Measurements from ENCODE around the gene EMILIN1.

DNA sequence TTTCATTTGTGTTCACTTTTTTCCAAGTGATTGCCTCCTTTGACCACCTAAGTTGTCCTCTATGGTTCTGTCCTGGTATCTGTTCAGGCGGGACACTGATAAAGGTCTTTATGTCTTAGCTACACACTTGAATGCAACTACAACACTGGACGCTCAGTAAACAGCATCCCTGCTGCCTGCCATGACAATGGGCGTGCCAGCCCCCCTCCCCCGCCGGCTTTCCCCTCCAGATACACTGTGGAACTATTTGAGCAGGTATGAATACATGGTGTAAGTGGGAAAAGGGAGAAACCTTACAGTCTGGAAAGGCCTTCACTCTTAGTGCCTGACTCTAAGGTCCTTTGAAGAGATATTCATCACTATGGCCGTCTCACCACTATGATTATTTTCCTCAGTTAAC, 21.2 kb upstream of the EMILIN1 start:
- TF ChIP-seq POLR2AphosphoS5 (IDR thresholded peaks at IDR 0.05; ENCODE audit: low read depth, low read length) (no peak), SIN3A (IDR thresholded peaks at IDR 0.05; ENCODE audit: borderline replicate concordance, insufficient read depth, low read depth, low read length) (no peak), TCF7L2 (IDR thresholded peaks at IDR 0.05; ENCODE audit: low read depth, low read length) (no peak)
- TF ChIP-seq, protein P1, sequence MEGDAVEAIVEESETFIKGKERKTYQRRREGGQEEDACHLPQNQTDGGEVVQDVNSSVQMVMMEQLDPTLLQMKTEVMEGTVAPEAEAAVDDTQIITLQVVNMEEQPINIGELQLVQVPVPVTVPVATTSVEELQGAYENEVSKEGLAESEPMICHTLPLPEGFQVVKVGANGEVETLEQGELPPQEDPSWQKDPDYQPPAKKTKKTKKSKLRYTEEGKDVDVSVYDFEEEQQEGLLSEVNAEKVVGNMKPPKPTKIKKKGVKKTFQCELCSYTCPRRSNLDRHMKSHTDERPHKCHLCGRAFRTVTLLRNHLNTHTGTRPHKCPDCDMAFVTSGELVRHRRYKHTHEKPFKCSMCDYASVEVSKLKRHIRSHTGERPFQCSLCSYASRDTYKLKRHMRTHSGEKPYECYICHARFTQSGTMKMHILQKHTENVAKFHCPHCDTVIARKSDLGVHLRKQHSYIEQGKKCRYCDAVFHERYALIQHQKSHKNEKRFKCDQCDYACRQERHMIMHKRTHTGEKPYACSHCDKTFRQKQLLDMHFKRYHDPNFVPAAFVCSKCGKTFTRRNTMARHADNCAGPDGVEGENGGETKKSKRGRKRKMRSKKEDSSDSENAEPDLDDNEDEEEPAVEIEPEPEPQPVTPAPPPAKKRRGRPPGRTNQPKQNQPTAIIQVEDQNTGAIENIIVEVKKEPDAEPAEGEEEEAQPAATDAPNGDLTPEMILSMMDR (IDR thresholded peaks at IDR 0.05): no peak
- TF ChIP-seq, protein P2, sequence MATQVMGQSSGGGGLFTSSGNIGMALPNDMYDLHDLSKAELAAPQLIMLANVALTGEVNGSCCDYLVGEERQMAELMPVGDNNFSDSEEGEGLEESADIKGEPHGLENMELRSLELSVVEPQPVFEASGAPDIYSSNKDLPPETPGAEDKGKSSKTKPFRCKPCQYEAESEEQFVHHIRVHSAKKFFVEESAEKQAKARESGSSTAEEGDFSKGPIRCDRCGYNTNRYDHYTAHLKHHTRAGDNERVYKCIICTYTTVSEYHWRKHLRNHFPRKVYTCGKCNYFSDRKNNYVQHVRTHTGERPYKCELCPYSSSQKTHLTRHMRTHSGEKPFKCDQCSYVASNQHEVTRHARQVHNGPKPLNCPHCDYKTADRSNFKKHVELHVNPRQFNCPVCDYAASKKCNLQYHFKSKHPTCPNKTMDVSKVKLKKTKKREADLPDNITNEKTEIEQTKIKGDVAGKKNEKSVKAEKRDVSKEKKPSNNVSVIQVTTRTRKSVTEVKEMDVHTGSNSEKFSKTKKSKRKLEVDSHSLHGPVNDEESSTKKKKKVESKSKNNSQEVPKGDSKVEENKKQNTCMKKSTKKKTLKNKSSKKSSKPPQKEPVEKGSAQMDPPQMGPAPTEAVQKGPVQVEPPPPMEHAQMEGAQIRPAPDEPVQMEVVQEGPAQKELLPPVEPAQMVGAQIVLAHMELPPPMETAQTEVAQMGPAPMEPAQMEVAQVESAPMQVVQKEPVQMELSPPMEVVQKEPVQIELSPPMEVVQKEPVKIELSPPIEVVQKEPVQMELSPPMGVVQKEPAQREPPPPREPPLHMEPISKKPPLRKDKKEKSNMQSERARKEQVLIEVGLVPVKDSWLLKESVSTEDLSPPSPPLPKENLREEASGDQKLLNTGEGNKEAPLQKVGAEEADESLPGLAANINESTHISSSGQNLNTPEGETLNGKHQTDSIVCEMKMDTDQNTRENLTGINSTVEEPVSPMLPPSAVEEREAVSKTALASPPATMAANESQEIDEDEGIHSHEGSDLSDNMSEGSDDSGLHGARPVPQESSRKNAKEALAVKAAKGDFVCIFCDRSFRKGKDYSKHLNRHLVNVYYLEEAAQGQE (IDR thresholded peaks at IDR 0.05; ENCODE audit: insufficient read depth in 1 of 2, low read depth in 2 of 2, low read length in 1 of 2): no peak

All from Panc1 (cell line).